GM21619 (cell line): ENCODE measurements around the gene TP53TG5.
A peak's percentile ranks its signal among the peaks of the same experiment; 100 is the strongest.
"Not testable (repeated sequence)": the region's sequence is repeated elsewhere in the genome, so short reads cannot be mapped to it uniquely, and the experiment has no call there.

Experiments used
- ATAC-seq: cut with Tn5 transposase; IDR thresholded peaks from one replicate; pipeline ENCODE4 v1.9.1; 2021; ENCODE audit not compliant: unreplicated experiment

The TP53TG5 gene

DNA sequence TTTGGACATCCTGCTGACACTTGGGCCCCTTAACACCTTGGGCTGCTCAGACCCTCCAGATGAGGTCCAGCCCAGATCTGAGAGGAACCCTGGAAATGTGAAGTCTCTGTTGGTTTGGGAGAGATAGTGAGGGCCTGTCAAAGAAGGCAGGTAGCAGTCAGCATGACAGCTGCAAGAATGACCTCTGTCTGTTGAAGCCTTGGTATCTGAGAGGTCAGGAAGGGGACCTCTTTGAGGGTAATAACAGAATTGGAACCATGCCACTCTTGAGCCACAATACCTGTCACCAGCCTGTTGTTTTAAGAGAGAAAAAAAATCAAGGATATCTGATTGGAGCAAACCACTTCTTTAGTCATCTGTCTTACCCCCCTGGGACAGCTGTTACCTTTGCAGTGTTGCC is 11.0 kb downstream of the TP53TG5 start:
- ATAC-seq = no peak

DNA sequence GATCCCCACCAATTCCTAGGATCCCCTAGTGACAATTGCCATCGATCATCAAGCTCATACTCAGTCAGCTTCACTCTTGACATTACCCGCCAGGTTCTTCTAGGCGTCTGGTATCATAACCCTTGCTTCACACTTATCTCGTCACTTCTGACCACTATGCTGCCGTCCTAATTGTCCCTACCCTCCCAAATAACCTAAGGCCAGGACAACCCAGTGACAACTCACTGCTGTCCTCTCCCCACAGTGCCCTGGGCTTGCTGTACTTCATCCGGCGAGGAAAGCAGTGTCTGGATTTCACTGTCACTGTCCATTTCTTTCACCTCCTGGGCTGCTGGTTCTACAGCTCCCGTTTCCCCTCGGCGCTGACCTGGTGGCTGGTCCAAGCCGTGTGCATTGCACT is 11.5 kb downstream of the TP53TG5 start:
- ATAC-seq = no peak

GRCh38 chr20:45366192-45366591 is 11.9 kb downstream of the TP53TG5 start:
- no peak for ATAC-seq

DNA sequence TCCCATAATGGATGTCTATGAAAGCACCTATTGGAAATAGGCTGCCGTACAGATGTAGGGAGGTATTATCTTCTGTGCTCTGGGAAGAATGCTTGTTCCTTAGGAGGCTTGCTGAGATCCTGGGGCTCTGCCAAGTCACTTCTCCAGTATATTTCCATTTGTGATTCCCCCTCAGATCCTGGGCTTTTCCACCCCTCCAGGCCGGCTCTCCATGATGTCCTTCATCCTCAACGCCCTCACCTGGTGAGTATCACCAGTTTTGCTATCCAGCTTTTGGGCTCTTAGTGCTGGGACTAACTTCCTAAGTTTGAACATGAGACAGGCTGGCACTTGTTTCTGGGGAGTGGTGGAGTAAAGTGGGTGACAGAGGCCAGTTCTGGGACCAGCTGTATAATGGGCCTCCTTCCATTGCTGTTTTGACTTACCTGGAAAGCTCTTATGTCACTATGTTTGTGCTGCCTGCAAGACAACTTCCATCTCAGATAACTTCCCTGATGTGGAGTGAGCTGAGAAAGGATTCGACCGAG is 12.6 kb downstream of the TP53TG5 start:
- ATAC-seq = no peak

DNA sequence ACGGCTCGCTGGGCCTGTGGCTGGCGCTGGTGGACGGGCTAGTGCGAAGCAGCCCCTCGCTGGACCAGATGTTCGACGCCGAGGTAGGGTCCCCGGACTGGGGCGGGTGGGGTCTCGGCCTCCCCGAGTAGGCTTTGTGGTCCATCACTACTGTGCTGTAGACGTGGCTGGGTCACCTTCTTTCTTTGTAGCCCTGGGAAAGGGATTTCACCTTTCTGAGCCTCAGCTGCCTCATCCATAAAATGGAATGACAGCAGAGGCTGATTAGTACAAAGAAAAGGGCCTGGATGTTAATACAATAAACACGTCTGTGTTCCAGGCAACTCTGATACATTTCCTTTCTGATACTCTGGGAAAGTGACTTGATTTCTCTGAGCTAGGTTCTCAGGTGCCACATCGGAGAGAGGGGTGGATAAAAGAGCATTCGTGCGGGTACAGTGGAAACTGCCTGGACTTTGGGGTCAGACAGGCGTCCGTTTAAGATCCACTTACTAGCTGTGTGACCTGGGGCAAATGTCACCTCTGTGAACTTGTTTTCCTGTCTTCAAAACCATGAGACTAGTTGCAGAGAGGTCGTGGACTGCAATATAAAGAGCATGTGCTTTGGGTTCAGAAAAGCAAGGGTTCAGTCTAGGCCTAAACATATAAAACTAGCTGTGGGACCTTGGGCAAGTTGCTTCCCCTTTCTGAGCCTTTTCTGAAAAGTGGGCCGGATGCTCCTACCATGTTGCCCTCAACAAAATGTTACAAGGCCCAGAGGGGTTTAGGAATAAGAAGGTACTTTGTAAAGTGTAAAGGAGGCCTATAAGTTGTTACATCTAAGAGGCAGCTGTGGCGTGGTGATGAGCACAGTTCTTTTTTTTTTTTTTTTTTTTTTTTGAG is 14.3 kb downstream of the TP53TG5 start:
- no peak for ATAC-seq

GRCh38 chr20:45362804-45363610 is 15.1 kb downstream of the TP53TG5 start, which contains the start of gene SYS1:
Gene SYS1, plus strand, starts transcription at chr20:45363156. Its CDS starts 376 bp downstream, at chr20:45363532.
- ATAC-seq = peak; percentile 71

DNA sequence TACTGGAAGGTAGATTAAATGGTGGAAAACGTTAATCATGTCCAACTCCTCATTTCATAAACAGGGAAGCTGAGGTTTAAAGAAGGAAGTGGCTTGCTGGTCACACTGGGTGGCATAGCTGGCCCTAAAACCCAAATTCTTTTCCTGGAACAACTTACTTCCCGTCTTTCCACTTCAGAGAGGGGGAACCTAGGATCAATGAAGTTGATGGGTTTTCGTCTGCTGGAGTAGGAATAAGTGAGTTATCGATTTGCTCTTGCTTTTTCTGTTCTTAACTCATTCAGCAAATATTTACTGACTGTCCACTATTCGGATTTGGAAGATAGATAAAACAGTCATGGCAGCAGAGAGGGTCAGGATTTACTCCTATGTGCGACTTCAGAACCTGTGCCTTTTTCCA is 16.3 kb downstream of the TP53TG5 start:
- no peak for ATAC-seq

DNA sequence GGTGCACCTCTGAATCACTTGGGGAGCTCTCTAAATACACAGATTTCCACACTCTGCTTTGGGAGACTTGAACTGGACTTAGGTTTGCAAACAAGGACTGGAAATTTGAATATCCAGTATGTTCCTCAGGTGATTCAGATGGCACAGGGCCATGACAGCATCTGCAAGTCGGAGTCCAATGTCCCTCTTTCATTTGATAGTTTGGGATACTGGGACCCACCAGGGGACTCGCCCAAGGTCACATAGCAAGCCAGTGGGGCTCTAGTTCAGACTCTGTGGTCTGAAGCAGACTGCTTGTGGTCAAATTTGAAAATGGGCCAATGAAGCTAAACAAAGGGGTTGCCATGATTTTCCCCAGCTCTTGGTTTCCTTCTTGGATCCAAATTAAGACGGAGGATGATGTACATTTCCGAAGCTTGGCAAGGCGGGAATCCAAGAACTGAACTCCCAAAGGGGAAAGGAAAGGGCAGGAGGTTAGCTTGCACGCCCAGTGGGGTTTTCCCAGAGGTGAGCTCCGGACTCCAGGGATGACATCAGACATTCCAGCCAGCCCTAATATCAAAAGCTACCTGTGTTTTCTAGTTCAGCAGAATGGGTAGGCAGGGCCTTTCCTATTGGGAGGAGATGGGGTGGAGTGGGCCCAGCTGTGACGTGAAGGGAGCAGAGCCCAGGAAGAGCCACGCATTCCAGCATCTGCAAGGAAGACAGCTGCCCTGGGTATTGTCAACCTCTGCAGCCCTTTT is 18.5 kb downstream of the TP53TG5 start:
- no peak for ATAC-seq

DNA sequence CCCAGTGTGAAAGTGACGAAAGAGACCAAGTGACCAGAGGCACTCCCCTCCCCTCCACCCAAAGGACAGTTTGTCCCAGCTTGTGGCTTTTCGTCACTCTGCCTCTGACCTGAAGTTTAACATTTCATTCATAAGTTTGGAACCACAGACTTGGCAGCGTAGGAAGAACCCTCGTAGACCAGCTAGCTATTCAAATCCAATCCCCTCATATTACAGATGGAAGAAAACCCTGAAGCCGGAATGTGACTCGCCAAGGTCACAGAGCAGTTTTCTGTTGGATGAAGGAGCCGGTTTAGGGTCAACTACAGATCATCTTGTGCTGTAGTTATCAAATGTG is 19.1 kb downstream of the TP53TG5 start:
- no peak for ATAC-seq

- ATAC-seq = no peak
Measured at GRCh38 chr20:45358282-45359068, 19.6 kb downstream of the TP53TG5 start.

GRCh38 chr20:45355209-45356084 is 22.7 kb downstream of the TP53TG5 start:
- ATAC-seq = no peak

- ATAC-seq = no peak
Measured at GRCh38 chr20:45354423-45355208, 23.5 kb downstream of the TP53TG5 start.

DNA sequence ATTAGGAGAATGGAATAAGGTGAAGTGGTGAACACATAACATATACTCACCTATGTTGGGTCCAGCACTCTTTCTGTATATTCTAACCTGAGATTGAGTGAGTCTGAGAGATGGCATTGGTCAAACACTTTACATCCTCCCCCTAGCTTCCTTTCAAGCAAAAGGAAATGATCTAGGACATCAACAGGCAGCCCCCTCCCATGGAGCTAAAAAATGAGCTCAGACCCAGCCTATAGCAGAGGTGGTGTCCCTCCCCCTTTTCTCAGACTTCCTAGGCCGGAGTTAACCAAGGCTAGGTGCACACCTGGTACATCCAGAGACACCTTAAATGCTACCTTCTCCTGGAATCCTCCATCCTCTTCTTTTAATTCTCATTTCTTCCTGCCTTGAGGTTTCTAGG is 24.4 kb downstream of the TP53TG5 start:
- no peak for ATAC-seq

- ATAC-seq = no peak
Measured at GRCh38 chr20:45352729-45353128, 25.4 kb downstream of the TP53TG5 start.

DNA sequence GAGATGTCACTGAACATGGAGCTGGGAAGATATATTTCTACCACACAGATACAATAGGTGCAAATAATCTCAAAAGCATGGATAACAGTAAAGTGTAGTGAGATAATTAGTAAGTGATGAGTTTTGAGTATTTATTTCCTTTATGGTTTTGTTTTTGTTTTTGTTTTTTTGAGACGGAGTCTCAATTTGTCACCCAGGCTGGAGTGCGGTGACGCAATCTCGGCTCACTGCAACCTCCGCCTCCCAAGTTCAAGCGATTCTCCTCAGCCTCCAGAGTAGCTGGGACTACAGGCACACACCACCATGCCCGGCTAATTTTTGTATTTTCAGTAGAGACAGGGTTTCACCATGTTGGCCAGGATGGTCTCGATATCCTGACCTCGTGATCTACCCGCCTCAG is 27.3 kb downstream of the TP53TG5 start:
- ATAC-seq = not testable (repeated sequence)

DNA sequence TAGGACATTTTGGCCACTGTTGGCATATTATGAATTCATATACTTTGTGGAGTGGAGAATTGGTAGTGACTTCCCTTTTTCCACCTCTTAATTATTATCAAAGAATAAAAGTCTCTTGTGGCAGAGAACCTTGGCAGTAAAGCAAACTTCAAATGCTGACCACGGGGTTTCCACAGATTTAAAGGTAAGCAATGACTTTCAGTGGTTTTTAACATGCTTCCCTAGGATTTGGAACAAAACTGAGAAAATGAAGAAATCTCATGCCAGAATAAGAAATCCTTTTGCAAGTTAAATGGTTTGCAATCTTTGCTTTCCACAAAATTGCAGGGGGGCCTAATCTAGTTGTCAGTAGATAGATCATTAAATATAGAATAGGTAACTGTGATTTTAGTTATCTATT is 27.9 kb downstream of the TP53TG5 start:
- no peak for ATAC-seq

DNA sequence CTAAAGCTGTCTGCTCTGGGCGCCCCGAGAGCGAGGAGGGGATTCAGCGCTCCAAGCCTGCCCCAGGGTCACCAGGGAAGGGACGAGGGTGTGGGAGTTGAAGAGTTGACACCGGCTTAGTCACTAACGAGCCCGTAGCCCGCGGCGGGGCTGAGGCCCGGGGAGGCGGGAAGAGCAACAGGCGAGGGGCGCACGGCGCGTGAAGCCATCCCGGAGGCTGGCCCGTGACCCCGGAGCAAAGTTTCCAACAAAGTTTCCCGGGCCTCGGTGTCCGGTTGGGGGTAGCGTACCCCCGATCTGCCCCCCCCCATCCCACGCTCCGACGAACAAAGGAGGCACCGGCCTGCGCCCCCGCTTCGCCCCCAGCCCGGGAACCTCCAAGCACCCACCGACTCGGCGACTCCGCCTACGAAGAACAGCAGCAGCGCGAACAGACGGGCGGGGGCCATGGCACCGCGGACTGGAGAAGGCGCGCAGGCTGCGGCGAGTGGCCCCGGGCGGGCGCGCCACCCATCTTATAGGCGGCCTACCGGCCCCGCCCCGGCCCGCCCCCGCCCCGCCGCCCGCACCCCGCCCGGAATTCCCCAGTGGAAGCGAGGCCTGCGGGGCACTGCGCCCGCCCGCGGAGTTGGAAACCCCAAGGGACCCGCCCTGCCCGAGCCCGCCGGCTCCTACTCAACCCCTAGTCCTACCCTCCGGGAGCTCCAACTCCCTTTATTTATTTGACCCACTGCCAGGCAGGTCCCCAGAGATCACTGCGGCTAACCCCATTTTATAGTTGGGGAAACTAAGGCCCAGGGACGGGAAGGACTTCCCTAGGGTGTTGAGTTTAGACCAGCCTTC is 30.0 kb downstream of the TP53TG5 start, which contains the start of gene SDC4:
SDC4 (minus strand) TSS at position 489 of the 843 bp plus-strand sequence; CDS start at position 449, 40 bp downstream.
- no peak for ATAC-seq
